HepG2 (cell line): Measurements from ENCODE around the gene PPP1R2C. TPM values are rescaled to one million over a fixed set of nuclear protein-coding genes. Genes with fewer than 3 reads are reported as not detected.

Experiments used
- ATAC-seq: fragments of 200-7000 bp; cut with Tn5 transposase; 3 replicates; pipeline ENCODE4 v1.9.1; 2020; ENCODE audit warnings: mild to moderate bottlenecking, moderate library complexity
- Bru-seq: library from RNA; stranded (reverse); fragments of 400-500 nt; gene quantifications from one replicate; lab custom pipeline; 2021; lab: Mats Ljungman, UMichigan
- BruChase-seq, 2 experiments: library from RNA; stranded (reverse); fragments of 400-500 nt; gene quantifications; one replicate each; lab custom pipeline; 2021; lab: Mats Ljungman, UMichigan
- BruUV-seq: library from RNA; stranded (reverse); fragments of 400-500 nt; replicated peaks from 2 replicates; lab custom pipeline; 2021; lab: Mats Ljungman, UMichigan
- CTCF ChIA-PET: fragments of 300-600 bp; formaldehyde crosslinking; extraction: SDS; loops from one replicate; lab custom pipeline; 2021; ENCODE audit warnings: low total read pairs, inconsistent platforms, low intra/inter-chr PET ratio; lab: Yijun Ruan, JAX
- POLR2A ChIA-PET: fragments of 350-600 bp; sonication (Branson Sonifier 250); formaldehyde crosslinking; loops from one replicate; lab custom pipeline; 2020; ENCODE audit warnings: antibody characterized with exemption, inconsistent platforms; lab: Yijun Ruan, JAX
- DNase-seq: peaks from one replicate; pipeline ENCODE4 v3.0.0-alpha.2; 2015; ENCODE audit warnings: low spot score
- FAIRE-seq: peaks from 3 replicates; lab custom pipeline; 2011; peaks lifted over from hg19 to GRCh38; lab: Jason Lieb, UNC
- H2AFZ ChIP-seq: one replicate; pipeline ENCODE4 v1.6.1; 2011; ENCODE audit warnings: low read length, inconsistent platforms
- H3K27ac ChIP-seq: fragments of 300-600 bp; 3 replicates; pipeline ENCODE4 v1.8.0; 2011; ENCODE audit warnings: mixed run types, mild to moderate bottlenecking, mixed read lengths, low read length, inconsistent platforms; ENCODE audit not compliant: insufficient read depth; ENCODE audit errors: extremely low read length
- H3K27me3 ChIP-seq, 2 experiments: fragments of 200-600 bp in 1 of 2; 2 replicates in 1 of 2; 3 replicates in 1 of 2; pipeline versions ENCODE4 v1.6.0 to v1.8.0; 2011; ENCODE audit warnings: low read length in 2 of 2, mild to moderate bottlenecking in 2 of 2, moderate library complexity in 2 of 2, inconsistent platforms in 1 of 2; ENCODE audit not compliant: insufficient read depth in 2 of 2, control insufficient read depth in 1 of 2
- H3K36me3 ChIP-seq, 2 experiments: fragments of 200-600 bp in 1 of 2; replicated peaks in 1 of 2; 2 replicates in 1 of 2; 3 replicates in 1 of 2; pipeline versions ENCODE4 v1.5.1 to v1.8.0; 2011; ENCODE audit warnings: low read length in 2 of 2, inconsistent platforms in 1 of 2; ENCODE audit not compliant: insufficient read depth in 2 of 2, control insufficient read depth in 1 of 2
- H3K4me1 ChIP-seq: 2 replicates; pipeline ENCODE4 v1.5.1; 2012; ENCODE audit warnings: low read length, inconsistent platforms; ENCODE audit not compliant: insufficient read depth
- H3K4me2 ChIP-seq: 2 replicates; pipeline ENCODE4 v1.6.0; 2011; ENCODE audit warnings: low read depth, low read length, inconsistent platforms
- H3K4me3 ChIP-seq, 3 experiments: fragments of 200-600 bp in 1 of 3; sonication (generic), shearing (Covaris generic) in 1 of 3; replicated peaks in 1 of 3; 2 replicates each; pipeline ENCODE4 v1.5.1; 2011 to 2016; ENCODE audit warnings: low read length in 3 of 3, inconsistent platforms in 2 of 3, low read depth in 2 of 3, mild to moderate bottlenecking in 2 of 3, control low read depth in 1 of 3, mixed read lengths in 1 of 3; ENCODE audit not compliant: insufficient read depth in 1 of 3
- H3K79me2 ChIP-seq: one replicate; pipeline ENCODE4 v1.6.1; 2011; ENCODE audit warnings: low read length, inconsistent platforms; ENCODE audit not compliant: insufficient read depth
- H3K9ac ChIP-seq: 2 replicates; pipeline ENCODE4 v1.6.0; 2011; ENCODE audit warnings: mild to moderate bottlenecking, low read depth, low read length, inconsistent platforms; ENCODE audit not compliant: insufficient read depth
- H3K9me3 ChIP-seq: 2 replicates; pipeline ENCODE4 v1.5.1; 2012; ENCODE audit warnings: mild to moderate bottlenecking, low read length
- H4K20me1 ChIP-seq: 2 replicates; pipeline ENCODE4 v1.6.0; 2011; ENCODE audit warnings: inconsistent platforms, mild to moderate bottlenecking, low read length, moderate library complexity; ENCODE audit not compliant: insufficient read depth
- ARNT2 ChIP-seq: sonication (generic); formaldehyde crosslinking; IDR thresholded peaks from 2 replicates; pipeline ENCODE4 v1.8.0; 2022; ENCODE audit warnings: mild to moderate bottlenecking, low read depth, missing genetic modification reagents, moderate library complexity
- ATF7 ChIP-seq, 2 experiments: fragments of 450-650 bp in 1 of 2; sonication (generic) in 1 of 2; formaldehyde crosslinking in 1 of 2; IDR thresholded peaks; 2 replicates each; pipeline versions ENCODE4 v1.4.0 to v1.6.1; 2016 to 2020; ENCODE audit warnings: antibody characterized with exemption in 1 of 2, mild to moderate bottlenecking in 1 of 2, missing genetic modification reagents in 1 of 2
- BHLHE40 ChIP-seq: IDR thresholded peaks from 2 replicates; pipeline ENCODE4 v1.6.1; 2011; ENCODE audit warnings: low read length, improper control_type of control experiment
- CREB1 ChIP-seq, 2 experiments: fragments of 450-650 bp in 1 of 2; IDR thresholded peaks; 2 replicates each; pipeline ENCODE4 v1.6.1; 2016 to 2017; ENCODE audit warnings: control low read depth in 1 of 2, mild to moderate bottlenecking in 1 of 2, missing compliant biosample characterization in 1 of 2, missing genetic modification characterization in 1 of 2
- MXD4 ChIP-seq: IDR thresholded peaks from 2 replicates; pipeline ENCODE4 v1.6.1; 2016; ENCODE audit warnings: mild to moderate bottlenecking, missing biosample characterization, missing genetic modification reagents
- NCOA5 ChIP-seq: sonication (generic); formaldehyde crosslinking; IDR thresholded peaks from 2 replicates; pipeline ENCODE4 v1.4.0; 2020; ENCODE audit warnings: missing genetic modification reagents
- NR2F1 ChIP-seq, 2 experiments: fragments of 450-650 bp in 1 of 2; formaldehyde crosslinking in 1 of 2; IDR thresholded peaks; 2 replicates each; pipeline versions ENCODE4 v1.5.0 to v1.6.1; 2016 to 2020; ENCODE audit warnings: mild to moderate bottlenecking in 1 of 2, missing compliant biosample characterization in 1 of 2, missing genetic modification reagents in 1 of 2, moderate library complexity in 1 of 2
- THAP11 ChIP-seq: IDR thresholded peaks from 2 replicates; pipeline ENCODE4 v1.6.1; 2016; ENCODE audit warnings: missing biosample characterization, missing genetic modification reagents
- ZNF616 ChIP-seq: sonication (generic); formaldehyde crosslinking; IDR thresholded peaks from 2 replicates; pipeline ENCODE4 v1.5.0; 2020; ENCODE audit warnings: low read depth, mild to moderate bottlenecking, missing genetic modification reagents
- ZNF619 ChIP-seq: sonication (generic); formaldehyde crosslinking; IDR thresholded peaks from 2 replicates; pipeline ENCODE4 v1.4.0; 2020; ENCODE audit warnings: mild to moderate bottlenecking, missing genetic modification reagents
- ZSCAN20 ChIP-seq: sonication (generic); formaldehyde crosslinking; IDR thresholded peaks from 2 replicates; pipeline ENCODE4 v1.4.0; 2020; ENCODE audit warnings: missing genetic modification reagents, mild to moderate bottlenecking, borderline replicate concordance
- WGBS: methylation state at CpG from one replicate; pipeline ENCODE4 v1.1.6; 2017; ENCODE audit warnings: low lambda C conversion rate; 5-methylcytosine and 5-hydroxymethylcytosine counted together
- in situ Hi-C: cut with HindIII; loops from 2 replicates; pipeline ENCODE4 v1.10.0; 2017; ENCODE audit warnings: low pct_unique_long_range_greater_than_20kb; ENCODE audit not compliant: extremely low pct_ligation_motif_present
- intact Hi-C: fragments of 100-400 bp; cut with micrococcal nuclease; formaldehyde crosslinking; loops from one replicate; pipeline ENCODE4 v1.10.0; 2022; ENCODE audit not compliant: unreplicated experiment
- long read RNA-seq, 2 experiments: library from RNA in 1 of 2; library from polyadenylated mRNA in 1 of 2; stranded (forward) in 1 of 2; unstranded in 1 of 2; transcript quantifications; one replicate each; pipeline ENCODE4 v2.0.0, GENCODE V29; 2019 to 2022
- polyA minus RNA-seq, 3 experiments: library from RNA; depleted of rRNA, polyadenylated mRNA; stranded (reverse); fragments of >200 nt; gene quantifications; 2 replicates each; pipeline ENCODE4 v1.2.3, GENCODE V29; 2011; ENCODE audit warnings: low replicate concordance in 1 of 3
- polyA plus RNA-seq, 8 experiments: library from polyadenylated mRNA; depleted of rRNA in 3 of 8; stranded (reverse) in 7 of 8; unstranded in 1 of 8; fragments of >200 nt; fragmentation: Illumina TruSeq in 4 of 8; extraction: Trizol in 4 of 8; gene quantifications; 2 replicates each; pipeline versions ENCODE4 v1.2.1 to v1.2.3, GENCODE V29; 2011 to 2016; ENCODE audit warnings: low read depth in 4 of 8, missing spikeins in 1 of 8, mixed read lengths in 1 of 8; ENCODE audit not compliant: insufficient read depth in 1 of 8
- total RNA-seq, 5 experiments: library from RNA; depleted of rRNA; stranded (reverse); fragments of >200 nt; fragmentation: Illumina TruSeq; extraction: Trizol; gene quantifications; 2 replicates each; pipeline ENCODE4 v1.2.3, GENCODE V29; 2016; ENCODE audit warnings: low read depth in 1 of 5
- TF ChIP-seq, protein P1 (sequence below): sonication (generic); formaldehyde crosslinking; IDR thresholded peaks from 2 replicates; pipeline ENCODE4 v1.8.1; 2023; ENCODE audit warnings: mild to moderate bottlenecking, missing genetic modification reagents
- TF ChIP-seq, protein P2 (sequence below): IDR thresholded peaks from 2 replicates; pipeline ENCODE4 v1.6.1; 2016
- TF ChIP-seq, protein P3 (sequence below): sonication (generic); formaldehyde crosslinking; IDR thresholded peaks from 2 replicates; pipeline ENCODE4 v1.9.0; 2021; ENCODE audit warnings: missing genetic modification reagents, mild to moderate bottlenecking, borderline replicate concordance
- TF ChIP-seq, protein P4 (sequence below): sonication (generic); formaldehyde crosslinking; conservative IDR thresholded peaks from 2 replicates; pipeline ENCODE4 v1.5.0; 2020; ENCODE audit warnings: missing genetic modification reagents

Gene PPP1R2C
- total RNA-seq (2016; rRNA removed; fragmentation: Illumina TruSeq; extraction: Trizol) (not detected in 2 replicates), polyA plus RNA-seq (2011; rRNA removed) (not detected in 2 replicates), polyA minus RNA-seq (2011; rRNA and poly(A)+ RNA removed; ENCODE audit: low replicate concordance) (not detected in 2 replicates), Bru-seq, nascent RNA (not detected), BruChase-seq, experiment 1, labeled RNA remaining after a 6-hour chase (not detected), BruChase-seq, experiment 2, labeled RNA remaining after a 2-hour chase (not detected)
- not detected in 2 replicates for total RNA-seq (2016; cell fraction: cytosol; rRNA removed; fragmentation: Illumina TruSeq; extraction: Trizol; ENCODE audit: low read depth)
- not detected in 2 replicates for total RNA-seq (2016; cell fraction: insoluble cytoplasmic fraction; rRNA removed; fragmentation: Illumina TruSeq; extraction: Trizol)
- not detected in 2 replicates for total RNA-seq (2016; cell fraction: membrane; rRNA removed; fragmentation: Illumina TruSeq; extraction: Trizol)
- total RNA-seq (2016; cell fraction: nucleus; rRNA removed; fragmentation: Illumina TruSeq; extraction: Trizol) = not detected in 2 replicates
- not detected in 2 replicates for polyA plus RNA-seq (2011; cell fraction: cytosol; rRNA removed)
- not detected in 2 replicates for polyA plus RNA-seq (2011; cell fraction: nucleus; rRNA removed)
- not detected in 2 replicates for polyA plus RNA-seq (2012)
- polyA plus RNA-seq (2016; cell fraction: cytosol; fragmentation: Illumina TruSeq; extraction: Trizol; ENCODE audit: low read depth) = not detected in 2 replicates
- not detected in 2 replicates for polyA plus RNA-seq (2016; cell fraction: insoluble cytoplasmic fraction; fragmentation: Illumina TruSeq; extraction: Trizol; ENCODE audit: low read depth)
- not detected in 2 replicates for polyA plus RNA-seq (2016; cell fraction: membrane; fragmentation: Illumina TruSeq; extraction: Trizol; ENCODE audit: low read depth)
- not detected in 2 replicates for polyA plus RNA-seq (2016; cell fraction: nucleus; fragmentation: Illumina TruSeq; extraction: Trizol; ENCODE audit: insufficient read depth, low read depth)
- not detected in 2 replicates for polyA minus RNA-seq (2011; cell fraction: cytosol; rRNA and poly(A)+ RNA removed)
- not detected in 2 replicates for polyA minus RNA-seq (2011; cell fraction: nucleus; rRNA and poly(A)+ RNA removed)
- long read RNA-seq, experiment 1 = 0 reads
- long read RNA-seq, experiment 2 = 0 reads

DNA sequence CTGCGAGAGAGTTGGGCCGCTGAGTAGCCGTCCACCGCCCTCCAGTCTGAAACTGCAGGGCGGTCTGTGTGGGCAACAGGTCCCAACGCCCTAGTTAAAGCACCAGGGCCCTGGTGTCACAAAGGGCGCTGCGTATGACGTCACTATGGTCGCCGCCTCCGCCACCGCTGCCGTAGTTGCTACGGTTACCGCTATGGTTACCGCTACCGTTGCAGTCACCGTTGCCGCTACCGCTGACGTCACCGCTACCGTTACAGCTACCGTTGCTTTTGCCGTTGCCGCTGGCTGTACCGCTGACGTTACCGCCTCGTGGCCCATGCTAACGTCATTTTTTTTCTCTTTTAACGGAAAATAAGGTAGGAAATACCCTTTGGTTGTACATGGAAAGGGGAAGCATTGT lies at the start of gene PPP1R2C:
Gene PPP1R2C (minus strand): TSS at position 68 of the 400 bp plus-strand sequence. CDS start 84 bp downstream, outside the sequence.
- Histone ChIP-seq H3K27me3 (no peaks in the 10 kb centered on the region), H3K4me2 (no peak within 1 kb of the TSS), H4K20me1 (no peaks in the 10 kb centered on the region), H3K27ac (no peak within 1 kb of the TSS), H3K4me3 (no peak within 1 kb of the TSS), H3K36me3 (no peaks in the 10 kb centered on the region), H3K4me1 (no peaks in the 10 kb centered on the region), H2AFZ (no peak within 1 kb of the TSS), H3K9ac (no peak within 1 kb of the TSS), H3K79me2 (no peaks in the 10 kb centered on the region), H3K9me3 (no peaks in the 10 kb centered on the region)
- FAIRE-seq = no peak
- in situ Hi-C loops = no loop called here
- no TSS peak for BruUV-seq
- WGBS = 85% methylated on average over 25 of the region's 33 CpGs
- intact Hi-C loops = no loop called here
- ChIA-PET CTCF (no interaction called here), POLR2A (no interaction called here)
- ATAC-seq = no peak
- no peak for DNase-seq
- TF ChIP-seq CREB1 (IDR thresholded peaks at IDR 0.05) = peak; percentile 84
- TF ChIP-seq CREB1 (CRISPR knock-in tag; IDR thresholded peaks at IDR 0.05) = no peak
- no peak for TF ChIP-seq ZNF616 (CRISPR knock-in tag)
- no peak for TF ChIP-seq THAP11 (CRISPR knock-in tag)
- no peak for TF ChIP-seq ZNF619 (CRISPR knock-in tag)
- TF ChIP-seq NCOA5 (CRISPR knock-in tag) = no peak
- TF ChIP-seq, protein P1, sequence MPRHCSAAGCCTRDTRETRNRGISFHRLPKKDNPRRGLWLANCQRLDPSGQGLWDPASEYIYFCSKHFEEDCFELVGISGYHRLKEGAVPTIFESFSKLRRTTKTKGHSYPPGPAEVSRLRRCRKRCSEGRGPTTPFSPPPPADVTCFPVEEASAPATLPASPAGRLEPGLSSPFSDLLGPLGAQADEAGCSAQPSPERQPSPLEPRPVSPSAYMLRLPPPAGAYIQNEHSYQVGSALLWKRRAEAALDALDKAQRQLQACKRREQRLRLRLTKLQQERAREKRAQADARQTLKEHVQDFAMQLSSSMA (CRISPR knock-in tag) = no peak
- TF ChIP-seq ARNT2 (CRISPR knock-in tag) = no peak
- TF ChIP-seq MXD4 (CRISPR knock-in tag) = no peak
- no peak for TF ChIP-seq ZSCAN20
- TF ChIP-seq, protein P2, sequence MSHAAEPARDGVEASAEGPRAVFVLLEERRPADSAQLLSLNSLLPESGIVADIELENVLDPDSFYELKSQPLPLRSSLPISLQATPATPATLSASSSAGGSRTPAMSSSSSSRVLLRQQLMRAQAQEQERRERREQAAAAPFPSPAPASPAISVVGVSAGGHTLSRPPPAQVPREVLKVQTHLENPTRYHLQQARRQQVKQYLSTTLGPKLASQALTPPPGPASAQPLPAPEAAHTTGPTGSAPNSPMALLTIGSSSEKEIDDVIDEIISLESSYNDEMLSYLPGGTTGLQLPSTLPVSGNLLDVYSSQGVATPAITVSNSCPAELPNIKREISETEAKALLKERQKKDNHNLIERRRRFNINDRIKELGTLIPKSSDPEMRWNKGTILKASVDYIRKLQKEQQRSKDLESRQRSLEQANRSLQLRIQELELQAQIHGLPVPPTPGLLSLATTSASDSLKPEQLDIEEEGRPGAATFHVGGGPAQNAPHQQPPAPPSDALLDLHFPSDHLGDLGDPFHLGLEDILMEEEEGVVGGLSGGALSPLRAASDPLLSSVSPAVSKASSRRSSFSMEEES = no peak
- TF ChIP-seq, protein P3, sequence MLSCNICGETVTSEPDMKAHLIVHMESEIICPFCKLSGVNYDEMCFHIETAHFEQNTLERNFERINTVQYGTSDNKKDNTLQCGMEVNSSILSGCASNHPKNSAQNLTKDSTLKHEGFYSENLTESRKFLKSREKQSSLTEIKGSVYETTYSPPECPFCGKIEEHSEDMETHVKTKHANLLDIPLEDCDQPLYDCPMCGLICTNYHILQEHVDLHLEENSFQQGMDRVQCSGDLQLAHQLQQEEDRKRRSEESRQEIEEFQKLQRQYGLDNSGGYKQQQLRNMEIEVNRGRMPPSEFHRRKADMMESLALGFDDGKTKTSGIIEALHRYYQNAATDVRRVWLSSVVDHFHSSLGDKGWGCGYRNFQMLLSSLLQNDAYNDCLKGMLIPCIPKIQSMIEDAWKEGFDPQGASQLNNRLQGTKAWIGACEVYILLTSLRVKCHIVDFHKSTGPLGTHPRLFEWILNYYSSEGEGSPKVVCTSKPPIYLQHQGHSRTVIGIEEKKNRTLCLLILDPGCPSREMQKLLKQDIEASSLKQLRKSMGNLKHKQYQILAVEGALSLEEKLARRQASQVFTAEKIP (CRISPR knock-in tag) = no peak
- TF ChIP-seq, protein P4, sequence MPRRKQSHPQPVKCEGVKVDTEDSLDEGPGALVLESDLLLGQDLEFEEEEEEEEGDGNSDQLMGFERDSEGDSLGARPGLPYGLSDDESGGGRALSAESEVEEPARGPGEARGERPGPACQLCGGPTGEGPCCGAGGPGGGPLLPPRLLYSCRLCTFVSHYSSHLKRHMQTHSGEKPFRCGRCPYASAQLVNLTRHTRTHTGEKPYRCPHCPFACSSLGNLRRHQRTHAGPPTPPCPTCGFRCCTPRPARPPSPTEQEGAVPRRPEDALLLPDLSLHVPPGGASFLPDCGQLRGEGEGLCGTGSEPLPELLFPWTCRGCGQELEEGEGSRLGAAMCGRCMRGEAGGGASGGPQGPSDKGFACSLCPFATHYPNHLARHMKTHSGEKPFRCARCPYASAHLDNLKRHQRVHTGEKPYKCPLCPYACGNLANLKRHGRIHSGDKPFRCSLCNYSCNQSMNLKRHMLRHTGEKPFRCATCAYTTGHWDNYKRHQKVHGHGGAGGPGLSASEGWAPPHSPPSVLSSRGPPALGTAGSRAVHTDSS (CRISPR knock-in tag) = no peak
- TF ChIP-seq ATF7 (IDR thresholded peaks at IDR 0.05) = peak; percentile 55
- TF ChIP-seq ATF7 (CRISPR knock-in tag; IDR thresholded peaks at IDR 0.05) = no peak
- TF ChIP-seq NR2F1 (CRISPR knock-in tag; IDR thresholded peaks at IDR 0.05) = no peak
- no peak for TF ChIP-seq BHLHE40
